Mesodermal cell (in vitro differentiated cells): ENCODE measurements around the gene ITPA.
"Not testable (repeated sequence)": the region's sequence is repeated elsewhere in the genome, so short reads cannot be mapped to it uniquely, and the experiment has no call there.

Source experiments
- H3K27ac ChIP-seq: 2 replicates; pipeline ENCODE4 v1.7.0; 2013; ENCODE audit warnings: mild to moderate bottlenecking, low read depth, low read length, moderate library complexity; ENCODE audit not compliant: severe bottlenecking
- H3K36me3 ChIP-seq: 2 replicates; pipeline ENCODE4 v1.7.1; 2013; ENCODE audit warnings: mild to moderate bottlenecking, low read length, moderate library complexity; ENCODE audit not compliant: control insufficient read depth, insufficient read depth
- H3K4me1 ChIP-seq: one replicate; pipeline ENCODE4 v1.7.1; 2013; ENCODE audit warnings: mild to moderate bottlenecking, low read length; ENCODE audit not compliant: insufficient read depth, control insufficient read depth, poor library complexity, severe bottlenecking
- H3K4me3 ChIP-seq: 2 replicates; pipeline ENCODE4 v1.7.0; 2013; ENCODE audit warnings: low read length, control low read depth, mild to moderate bottlenecking; ENCODE audit not compliant: insufficient read depth, poor library complexity, severe bottlenecking; ENCODE audit errors: extremely low read depth
- H3K9me3 ChIP-seq: 2 replicates; pipeline ENCODE4 v1.7.1; 2013; ENCODE audit warnings: mild to moderate bottlenecking, low read length, moderate library complexity; ENCODE audit not compliant: control insufficient read depth
- WGBS, 2 experiments: methylation state at CpG; one replicate each; pipeline ENCODE4 v1.1.5; 2013; ENCODE audit warnings: missing lambda C conversion rate in 2 of 2; ENCODE audit not compliant: insufficient coverage in 2 of 2; 5-methylcytosine and 5-hydroxymethylcytosine counted together

ITPA gene

GRCh38 chr20:3208786-3209256, 477 bp upstream of the ITPA start:
- 6 to 10% methylated on average over 7 to 8 of the region's 10 CpGs for WGBS, 2 experiments
- H3K4me1 ChIP-seq = peaks cover 3% of the 10 kb centered on the region
- H3K4me3 ChIP-seq = peak overlapping the region; percentile 90
- H3K27ac ChIP-seq = peak overlapping the region; percentile 64
- no peaks in the 10 kb centered on the region for H3K9me3 ChIP-seq
- H3K36me3 ChIP-seq = peaks cover 21% of the 10 kb centered on the region

GRCh38 chr20:3209946-3210317, 634 bp downstream of the ITPA start:
- Histone ChIP-seq H3K36me3 (peaks cover 30% of the 10 kb centered on the region), H3K4me3 (peak overlapping the region; percentile 90), H3K4me1 (peaks cover 3% of the 10 kb centered on the region), H3K9me3 (no peaks in the 10 kb centered on the region), H3K27ac (no peak overlapping the region)
- WGBS, 2 experiments = 4 to 7% methylated on average over 3 to 9 of the region's 10 CpGs

- 75% methylated on average over 2 of the region's 2 CpGs; no CpG with 5 or more reads in 1 of the 2 experiments for WGBS, 2 experiments
- no peaks in the 10 kb centered on the region for H3K9me3 ChIP-seq
Observed at GRCh38 chr20:3210346-3210745, 1.0 kb downstream of the ITPA start.

DNA sequence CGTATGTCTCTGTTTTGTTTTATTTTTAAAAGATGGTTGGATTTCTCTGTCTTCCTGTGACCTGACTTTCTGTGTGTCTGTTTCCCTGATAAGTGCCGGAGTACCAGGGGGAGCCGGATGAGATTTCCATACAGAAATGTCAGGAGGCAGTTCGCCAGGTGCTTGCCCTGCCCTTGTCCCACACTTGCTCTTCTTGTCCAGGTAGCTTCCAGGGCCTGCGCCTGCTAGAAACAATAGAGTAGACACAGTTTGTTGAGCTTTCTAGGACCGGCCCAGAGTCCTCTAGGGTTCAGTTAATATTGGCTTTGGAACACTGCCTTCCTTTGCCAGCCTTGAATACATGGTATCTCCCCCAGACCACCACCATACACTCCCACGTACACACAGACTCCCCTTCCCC, 3.9 kb downstream of the ITPA start:
- 95% methylated on average over 7 of the region's 7 CpGs for WGBS, 2 experiments
- Histone ChIP-seq H3K36me3 (peaks cover 52% of the 10 kb centered on the region), H3K27ac (no peak overlapping the region), H3K9me3 (no peaks in the 10 kb centered on the region), H3K4me1 (peaks cover 3% of the 10 kb centered on the region), H3K4me3 (no peak overlapping the region)

More at GRCh38 chr20:3210346-3210745, 1.0 kb downstream of the ITPA start:
- Histone ChIP-seq H3K36me3 (peaks cover 34% of the 10 kb centered on the region), H3K4me1 (peaks cover 3% of the 10 kb centered on the region), H3K27ac (no peak overlapping the region), H3K4me3 (peak overlapping the region; percentile 90)

GRCh38 chr20:3215359-3215917, 6.1 kb downstream of the ITPA start:
- H3K27ac ChIP-seq, H3K4me3 ChIP-seq, H3K4me1 ChIP-seq, H3K9me3 ChIP-seq: not testable (repeated sequence)
- H3K36me3 ChIP-seq = peaks cover 68% of the 10 kb centered on the region
- 85 to 90% methylated on average over 2 to 5 of the region's 7 CpGs for WGBS, 2 experiments

DNA sequence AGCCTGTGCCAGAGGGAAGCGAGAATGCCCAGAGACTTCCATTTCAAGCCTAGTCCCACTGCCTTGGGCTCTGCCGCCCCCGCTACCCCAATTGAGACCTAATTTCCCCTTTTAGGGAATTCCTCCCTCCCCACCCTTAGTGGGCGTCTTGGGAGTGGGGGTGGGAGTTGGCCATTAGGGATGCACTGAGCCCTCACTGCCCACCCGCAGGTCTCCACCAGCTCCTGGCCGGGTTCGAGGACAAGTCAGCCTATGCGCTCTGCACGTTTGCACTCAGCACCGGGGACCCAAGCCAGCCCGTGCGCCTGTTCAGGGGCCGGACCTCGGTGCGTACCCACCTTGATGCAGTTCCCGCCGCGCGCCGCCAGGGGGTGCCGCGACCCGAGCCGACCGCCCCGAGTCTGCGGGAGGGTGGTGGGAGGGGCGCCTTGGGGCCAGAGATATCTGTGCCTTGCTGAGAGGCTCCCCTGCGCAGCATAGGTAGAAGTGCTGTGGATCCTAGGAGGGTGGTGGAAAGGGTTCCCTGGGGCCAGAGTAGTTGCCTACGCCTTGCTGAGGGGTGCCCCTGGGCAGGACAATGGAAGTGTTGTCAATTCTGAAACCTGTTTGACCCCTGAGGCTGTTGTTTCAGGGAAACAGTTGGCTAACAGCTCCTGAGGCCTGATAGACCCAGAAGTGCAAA, 9.2 kb downstream of the ITPA start:
- 24 to 26% methylated on average over 20 to 22 of the region's 30 CpGs for WGBS, 2 experiments
- peaks cover 84% of the 10 kb centered on the region for H3K36me3 ChIP-seq

DNA sequence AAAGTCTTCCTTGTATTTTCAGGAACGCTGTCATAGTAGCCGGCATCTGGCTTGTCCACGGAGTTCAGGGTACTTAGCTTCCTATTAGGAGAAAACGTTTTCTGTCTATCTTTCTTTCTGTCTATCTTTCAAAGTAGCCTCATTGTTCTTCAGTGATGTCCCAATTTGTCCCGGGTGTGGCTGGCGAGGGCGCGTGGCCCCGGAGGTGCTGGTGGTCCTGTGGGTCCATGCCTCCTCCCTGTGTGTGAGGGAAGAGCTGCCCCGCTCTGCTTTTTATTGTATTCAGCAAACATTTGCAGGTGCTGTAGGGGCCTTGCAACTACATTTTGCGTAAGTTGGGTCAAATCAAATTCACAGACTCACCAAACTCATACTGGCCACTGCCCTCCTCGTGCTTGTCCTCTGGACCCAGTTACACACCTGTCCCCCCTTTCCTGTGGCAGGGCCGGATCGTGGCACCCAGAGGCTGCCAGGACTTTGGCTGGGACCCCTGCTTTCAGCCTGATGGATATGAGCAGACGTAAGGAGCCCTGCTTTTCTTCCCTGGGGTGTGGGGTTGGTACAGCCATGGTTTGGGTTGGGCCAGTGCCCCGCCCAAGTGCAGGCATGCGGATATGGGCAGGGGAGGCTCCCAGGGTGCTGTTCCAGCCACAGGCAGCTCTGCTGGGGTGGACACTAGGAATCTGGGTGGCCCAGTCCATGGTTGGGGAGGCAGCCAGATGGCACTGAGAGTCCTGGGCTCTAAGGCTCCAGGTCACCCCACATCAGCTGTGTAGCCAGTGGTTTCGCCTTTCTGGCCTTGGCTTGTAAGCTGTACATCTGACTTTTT, 12.3 kb downstream of the ITPA start:
- Histone ChIP-seq H3K4me3 (no peak overlapping the region), H3K4me1 (peaks cover 15% of the 10 kb centered on the region), H3K36me3 (peaks cover 67% of the 10 kb centered on the region), H3K9me3 (no peaks in the 10 kb centered on the region), H3K27ac (no peak overlapping the region)
- WGBS, 2 experiments = 98% methylated on average over 11 to 15 of the region's 18 CpGs

More for the DNA sequence above, 9.2 kb downstream of the ITPA start:
- Histone ChIP-seq H3K9me3 (no peaks in the 10 kb centered on the region), H3K4me1 (peaks cover 15% of the 10 kb centered on the region), H3K27ac (no peak overlapping the region), H3K4me3 (no peak overlapping the region)

GRCh38 chr20:3222635-3223600, 13.6 kb downstream of the ITPA start:
- H3K4me3 ChIP-seq = no peak overlapping the region
- H3K27ac ChIP-seq = no peak overlapping the region
- H3K4me1 ChIP-seq = peaks cover 15% of the 10 kb centered on the region
- H3K9me3 ChIP-seq = no peaks in the 10 kb centered on the region
- peaks cover 57% of the 10 kb centered on the region for H3K36me3 ChIP-seq
- WGBS, 2 experiments = 93 to 95% methylated on average over 25 of the region's 25 CpGs

DNA sequence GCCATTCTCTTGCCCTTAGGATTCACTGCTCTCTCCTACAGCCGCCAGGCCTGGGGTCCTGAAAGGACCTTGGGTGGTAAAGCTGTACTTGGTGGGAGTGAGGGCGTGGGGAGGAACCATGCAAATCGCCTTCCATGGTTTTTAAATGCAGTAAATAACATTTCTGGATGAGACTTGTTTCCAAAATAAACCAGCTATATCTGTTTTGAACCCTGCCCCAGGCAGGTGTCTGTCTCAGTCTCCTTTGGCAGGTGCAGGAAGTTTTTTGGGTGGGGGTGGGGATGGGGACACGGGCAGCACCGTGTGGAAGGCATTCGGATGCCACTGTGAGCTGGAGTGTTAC, 14.3 kb downstream of the ITPA start:
- peaks cover 53% of the 10 kb centered on the region for H3K36me3 ChIP-seq
- H3K4me3 ChIP-seq = no peak overlapping the region
- H3K27ac ChIP-seq = no peak overlapping the region
- WGBS, 2 experiments = 93 to 96% methylated on average over 4 to 5 of the region's 6 CpGs
- peaks cover 15% of the 10 kb centered on the region for H3K4me1 ChIP-seq
- H3K9me3 ChIP-seq = no peaks in the 10 kb centered on the region
